ENCODE data around the gene AP1G1.

AP1G1 gene

DNA sequence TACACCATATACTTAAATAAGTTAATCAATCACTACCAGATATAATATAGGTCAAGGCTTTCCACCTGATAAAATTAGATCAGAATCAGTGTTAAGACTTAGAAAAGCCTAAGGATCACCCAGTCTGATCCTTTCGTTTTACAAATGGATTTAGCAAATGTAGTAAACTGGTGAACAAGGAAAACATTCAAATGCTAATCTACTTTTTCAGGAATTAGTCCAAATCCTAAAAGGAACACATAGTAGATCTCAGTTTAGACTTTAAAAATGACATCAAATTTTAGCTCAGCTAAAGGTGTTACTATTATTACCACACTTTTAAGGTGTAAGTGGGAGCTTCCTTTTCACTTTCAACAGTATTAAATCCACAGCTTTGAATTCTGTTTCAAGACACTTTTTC is 96.1 kb downstream of the AP1G1 start:
- TF ChIP-seq, protein P1, sequence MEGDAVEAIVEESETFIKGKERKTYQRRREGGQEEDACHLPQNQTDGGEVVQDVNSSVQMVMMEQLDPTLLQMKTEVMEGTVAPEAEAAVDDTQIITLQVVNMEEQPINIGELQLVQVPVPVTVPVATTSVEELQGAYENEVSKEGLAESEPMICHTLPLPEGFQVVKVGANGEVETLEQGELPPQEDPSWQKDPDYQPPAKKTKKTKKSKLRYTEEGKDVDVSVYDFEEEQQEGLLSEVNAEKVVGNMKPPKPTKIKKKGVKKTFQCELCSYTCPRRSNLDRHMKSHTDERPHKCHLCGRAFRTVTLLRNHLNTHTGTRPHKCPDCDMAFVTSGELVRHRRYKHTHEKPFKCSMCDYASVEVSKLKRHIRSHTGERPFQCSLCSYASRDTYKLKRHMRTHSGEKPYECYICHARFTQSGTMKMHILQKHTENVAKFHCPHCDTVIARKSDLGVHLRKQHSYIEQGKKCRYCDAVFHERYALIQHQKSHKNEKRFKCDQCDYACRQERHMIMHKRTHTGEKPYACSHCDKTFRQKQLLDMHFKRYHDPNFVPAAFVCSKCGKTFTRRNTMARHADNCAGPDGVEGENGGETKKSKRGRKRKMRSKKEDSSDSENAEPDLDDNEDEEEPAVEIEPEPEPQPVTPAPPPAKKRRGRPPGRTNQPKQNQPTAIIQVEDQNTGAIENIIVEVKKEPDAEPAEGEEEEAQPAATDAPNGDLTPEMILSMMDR (IDR thresholded peaks at IDR 0.05; ENCODE audit: low read depth, low read length, missing control alignments): no peak
- no peak for DNase-seq (ENCODE audit: low read depth)
- in situ Hi-C loops (cut with HindIII; ENCODE audit: low sequenced_read_pairs): no loop called here
- no peak overlapping the region for H3K4me3 ChIP-seq (ENCODE audit: low read depth, low read length)

DNA sequence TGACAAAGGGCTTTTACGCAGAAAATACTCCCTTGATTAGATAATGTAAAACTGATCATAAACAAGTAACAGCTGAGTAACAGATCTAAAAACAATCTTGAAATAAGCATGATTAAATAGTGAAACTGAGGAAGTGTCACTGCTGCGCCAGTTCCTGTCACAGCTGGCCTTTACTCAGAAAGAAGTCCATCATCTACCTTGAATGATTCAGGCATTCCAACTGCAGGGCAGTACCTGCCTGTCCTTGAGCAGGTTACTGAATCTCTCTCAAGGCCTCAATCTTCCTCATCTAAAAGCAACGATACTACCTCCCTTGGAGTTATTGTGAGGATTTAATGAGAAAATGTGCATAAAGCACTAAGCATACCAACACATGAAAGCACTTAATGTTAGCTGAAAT is 96.8 kb downstream of the AP1G1 start:
- H3K4me3 ChIP-seq (ENCODE audit: low read depth, low read length): no peak overlapping the region
- in situ Hi-C loops (cut with HindIII; ENCODE audit: low sequenced_read_pairs): no loop called here
- DNase-seq (ENCODE audit: low read depth): no peak
- TF ChIP-seq, protein P1 (IDR thresholded peaks at IDR 0.05; ENCODE audit: low read depth, low read length, missing control alignments): no peak

DNA sequence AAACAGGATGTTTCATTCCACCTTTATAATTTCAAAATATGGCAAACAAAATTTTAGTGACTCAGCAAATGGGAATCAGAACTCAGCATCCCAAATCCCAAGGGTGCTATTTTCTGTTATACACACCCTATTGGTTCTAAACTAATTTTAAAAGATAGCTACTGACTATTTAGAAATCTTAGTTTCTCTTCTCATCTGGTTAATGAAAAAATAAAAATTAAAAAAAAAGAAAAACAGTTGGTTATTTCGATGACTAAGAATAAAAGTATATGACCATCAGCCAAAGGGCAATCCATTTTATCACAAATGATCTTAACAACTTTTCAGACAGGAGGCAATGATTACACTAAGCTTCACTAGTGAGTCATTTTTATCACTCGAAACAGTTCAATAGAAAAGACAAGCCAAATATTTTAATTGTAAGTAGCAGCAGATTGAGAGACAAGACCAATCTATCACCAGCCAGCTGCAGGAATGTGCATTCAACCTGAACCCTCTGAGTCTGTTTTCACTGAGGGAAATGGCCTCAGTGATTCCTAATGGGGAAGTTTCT is 99.3 kb downstream of the AP1G1 start:
- in situ Hi-C loops (cut with HindIII; ENCODE audit: low sequenced_read_pairs): no loop called here
- no peak overlapping the region for H3K4me3 ChIP-seq (ENCODE audit: low read depth, low read length)
- TF ChIP-seq, protein P1 (IDR thresholded peaks at IDR 0.05; ENCODE audit: low read depth, low read length, missing control alignments): no peak
- no peak for DNase-seq (ENCODE audit: low read depth)

DNA sequence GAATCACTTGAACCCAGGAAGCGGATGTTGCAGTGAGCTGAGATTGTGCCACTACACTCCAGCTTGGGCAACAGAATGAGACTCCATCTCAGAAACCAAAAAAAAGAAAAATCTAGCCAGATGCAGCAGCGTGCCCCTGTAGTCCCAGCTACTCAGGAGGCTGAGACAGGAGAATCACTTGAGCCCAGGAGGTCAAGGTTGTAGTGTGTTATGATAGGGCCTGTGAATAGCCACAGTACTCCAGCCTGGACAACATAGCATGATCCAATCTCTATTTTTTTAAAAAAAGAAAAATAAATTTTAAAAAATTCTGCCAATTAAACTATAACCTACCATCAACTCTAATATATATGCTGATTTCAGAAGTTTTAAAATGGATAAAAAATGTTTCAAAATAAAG is 99.9 kb downstream of the AP1G1 start:
- H3K4me3 ChIP-seq (ENCODE audit: low read depth, low read length): no peak overlapping the region
- TF ChIP-seq, protein P1 (IDR thresholded peaks at IDR 0.05; ENCODE audit: low read depth, low read length, missing control alignments): no peak
- in situ Hi-C loops (cut with HindIII; ENCODE audit: low sequenced_read_pairs): no loop called here
- DNase-seq (ENCODE audit: low read depth): no peak

DNA sequence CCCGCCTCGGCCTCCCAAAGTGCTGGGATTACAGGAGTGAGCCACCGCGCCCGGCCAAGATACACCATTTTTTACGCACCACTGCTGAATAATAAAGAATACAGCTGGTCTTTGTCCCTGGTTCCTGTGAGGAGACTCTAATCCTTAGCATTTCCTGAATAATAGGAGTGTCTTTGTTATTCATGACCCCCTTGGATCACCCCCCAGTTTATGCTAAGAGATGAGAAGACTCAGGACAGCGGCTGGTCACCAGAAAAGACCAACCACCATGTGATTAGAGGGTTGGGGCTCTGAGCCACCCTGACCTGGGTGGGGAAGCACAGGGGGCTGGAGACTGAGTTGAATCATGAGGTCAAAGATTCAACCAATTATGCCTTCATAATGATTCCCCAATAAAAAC is 101.4 kb downstream of the AP1G1 start:
- in situ Hi-C loops (cut with HindIII; ENCODE audit: low sequenced_read_pairs): no loop called here
- H3K4me3 ChIP-seq (ENCODE audit: low read depth, low read length): no peak overlapping the region
- no peak for DNase-seq (ENCODE audit: low read depth)
- TF ChIP-seq, protein P1 (IDR thresholded peaks at IDR 0.05; ENCODE audit: low read depth, low read length, missing control alignments): no peak

DNA sequence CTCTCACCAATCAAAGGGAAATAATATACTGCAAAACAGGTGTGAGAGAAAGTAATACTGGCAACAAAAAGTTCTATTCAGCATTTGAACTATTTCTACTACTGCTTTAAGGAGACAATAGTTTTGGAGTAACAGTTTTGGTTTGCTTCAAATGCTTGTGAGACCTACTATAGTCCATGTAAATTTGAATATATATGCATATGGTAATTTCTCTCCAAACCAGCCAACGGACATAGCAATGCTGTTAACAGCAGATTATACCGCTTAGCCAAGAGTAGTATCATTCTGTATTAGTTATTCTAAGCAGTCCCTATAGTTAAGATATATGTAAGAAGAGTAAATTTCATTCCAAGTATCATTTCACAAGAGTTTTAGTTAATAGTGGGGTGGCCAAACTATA is 102.6 kb downstream of the AP1G1 start:
- TF ChIP-seq, protein P1 (IDR thresholded peaks at IDR 0.05; ENCODE audit: low read depth, low read length, missing control alignments): no peak
- in situ Hi-C loops (cut with HindIII; ENCODE audit: low sequenced_read_pairs): no loop called here
- no peak for DNase-seq (ENCODE audit: low read depth)
- H3K4me3 ChIP-seq (ENCODE audit: low read depth, low read length): no peak overlapping the region

DNA sequence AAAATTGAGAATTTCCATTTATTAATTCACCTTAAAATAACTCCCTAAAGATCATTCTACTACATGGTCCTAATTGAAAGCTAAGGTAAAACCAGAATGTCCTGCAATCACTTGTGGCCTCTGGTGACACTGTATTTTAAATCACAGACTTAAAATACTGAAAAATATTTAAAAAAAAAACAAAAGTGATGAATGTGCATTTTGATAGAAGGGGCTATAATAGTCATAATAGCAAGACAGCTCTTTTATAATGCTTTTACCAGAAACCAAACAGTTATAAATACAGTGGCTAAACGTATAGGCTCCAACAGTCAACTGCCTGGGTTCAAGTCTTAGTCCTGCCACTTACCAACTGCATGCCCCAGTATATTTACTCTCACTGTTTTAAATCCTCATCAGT is 105.3 kb downstream of the AP1G1 start:
- in situ Hi-C loops (cut with HindIII; ENCODE audit: low sequenced_read_pairs): no loop called here
- no peak overlapping the region for H3K4me3 ChIP-seq (ENCODE audit: low read depth, low read length)
- TF ChIP-seq, protein P1 (IDR thresholded peaks at IDR 0.05; ENCODE audit: low read depth, low read length, missing control alignments): no peak
- no peak for DNase-seq (ENCODE audit: low read depth)

Measured in astrocyte of the cerebellum (primary cell).